Thyroid gland (tissue), 4 donors: ENCODE results near the gene PPP2R5D.

ENCODE experiments used
- CTCF ChIP-seq, 6 experiments: fragments of 200-600 bp in 3 of 6; fragments of 450-650 bp in 3 of 6; sonication (generic) in 3 of 6; IDR thresholded peaks; one replicate each; pipeline ENCODE4 v1.5.1; 2016 to 2019; ENCODE audit warnings: antibody characterized with exemption in 6 of 6, mild to moderate bottlenecking in 2 of 6, inconsistent platforms in 1 of 6, moderate library complexity in 1 of 6
- POLR2A ChIP-seq, 2 donors: fragments of 450-650 bp; IDR thresholded peaks; one replicate each; pipeline ENCODE4 v1.6.1; 2017; ENCODE audit warnings: antibody characterized with exemption in 2 of 2, mild to moderate bottlenecking in 2 of 2, moderate library complexity in 1 of 2

- TF ChIP-seq CTCF (IDR thresholded peaks at IDR 0.05) (no peak), POLR2A (IDR thresholded peaks at IDR 0.05) (no peak)
These were observed 23.3 kb upstream of the PPP2R5D start for GRCh38 chr6:42961020-42961470.
